Measurements from ENCODE around the gene SLC35D2.

- TF ChIP-seq CTCF (IDR thresholded peaks at IDR 0.05) (no peak), POLR2A (IDR thresholded peaks at IDR 0.05) (no peak)
Observed at GRCh38 chr9:96429732-96430131, 46.2 kb upstream of the SLC35D2 start.

All from heart left ventricle (tissue), 13 donors.